ENCODE results near the gene TMEM204.
A peak's percentile ranks its signal among the peaks of the same experiment; 100 is the strongest.

TMEM204 gene

DNA sequence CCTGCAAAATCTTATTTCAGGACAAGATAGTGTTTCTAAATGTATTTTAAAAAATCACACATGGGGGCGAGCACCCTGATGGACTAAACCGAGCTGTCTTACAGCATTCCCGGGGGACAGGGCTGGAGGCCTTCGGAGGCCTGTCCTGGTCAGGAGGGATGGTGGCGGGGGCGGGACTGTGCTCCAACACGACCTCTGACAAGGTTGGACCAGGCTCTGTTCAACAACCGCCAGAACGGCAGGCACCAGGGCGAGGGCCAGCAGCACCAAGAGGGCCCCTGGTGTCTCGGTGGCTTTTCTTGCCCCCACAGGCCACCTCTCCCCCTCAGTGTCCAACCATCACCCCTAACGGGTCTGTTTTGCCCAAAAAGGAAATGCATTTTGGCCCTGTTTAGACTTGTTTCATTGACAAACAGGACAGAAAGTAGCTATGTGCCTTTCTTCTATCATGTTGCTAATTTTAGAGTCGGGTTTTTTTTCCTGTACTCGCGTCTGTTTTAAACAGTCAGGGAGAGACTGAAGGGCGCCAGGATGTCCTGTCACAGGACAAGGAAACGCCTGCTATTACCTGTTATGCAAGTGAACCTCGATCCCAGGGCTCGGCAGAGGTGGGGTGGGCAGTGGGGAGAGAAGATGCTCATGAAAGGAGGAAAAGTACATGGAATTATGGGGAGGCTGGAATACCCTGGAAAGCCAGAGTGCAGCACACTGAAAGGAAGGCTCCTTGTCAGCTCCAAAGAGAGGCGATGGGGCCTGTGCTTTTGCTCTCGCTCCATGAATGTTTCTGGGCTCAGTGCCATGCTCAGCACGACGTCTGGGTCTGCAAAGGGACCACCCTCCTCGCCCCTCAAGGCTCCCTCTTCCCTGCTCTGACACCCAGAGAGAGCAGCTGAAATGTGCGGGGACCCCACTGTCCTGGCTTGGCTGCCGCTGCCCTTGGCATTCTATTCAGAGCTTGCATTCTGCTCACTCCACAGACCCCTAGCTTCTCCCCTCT is 11.9 kb downstream of the TMEM204 start:
- H3K9me3 Mint-ChIP-seq = no peaks in the 10 kb centered on the region
- DNase-seq (ENCODE audit: low spot score) = no peak
- peaks cover 49% of the 10 kb centered on the region for H3K36me3 Mint-ChIP-seq (ENCODE audit: low read depth)
- H3K27ac Mint-ChIP-seq = peak overlapping the region; percentile 20
- H3K4me3 Mint-ChIP-seq = peak overlapping the region; percentile 18
- no peaks in the 10 kb centered on the region for H3K27me3 Mint-ChIP-seq (ENCODE audit: low read depth)
- H3K4me1 Mint-ChIP-seq (ENCODE audit: low read depth) = peaks cover 31% of the 10 kb centered on the region

DNA sequence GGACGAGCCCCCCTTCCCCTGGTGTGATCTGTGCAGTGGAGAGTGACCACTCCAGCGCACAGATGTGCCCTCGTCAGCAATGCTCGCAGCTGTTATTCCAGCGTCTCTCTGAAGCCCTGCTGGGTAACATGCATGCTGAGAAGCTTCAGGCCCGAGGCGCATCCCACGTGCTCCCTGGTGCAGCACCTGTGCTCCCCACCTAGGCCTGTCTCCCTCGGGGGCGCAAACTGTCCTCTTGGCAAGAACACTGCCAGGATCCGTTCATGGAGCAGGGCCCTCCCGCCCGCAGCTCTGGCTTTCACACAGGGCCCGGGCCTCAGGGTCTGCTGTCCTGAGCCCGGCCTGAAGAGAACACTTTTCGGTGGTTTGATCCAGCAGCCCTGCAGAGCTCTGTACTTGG is 13.0 kb downstream of the TMEM204 start:
- H3K36me3 Mint-ChIP-seq (ENCODE audit: low read depth) = peaks cover 45% of the 10 kb centered on the region
- H3K9me3 Mint-ChIP-seq = no peaks in the 10 kb centered on the region
- no peaks in the 10 kb centered on the region for H3K27me3 Mint-ChIP-seq (ENCODE audit: low read depth)
- H3K4me1 Mint-ChIP-seq (ENCODE audit: low read depth) = peaks cover 26% of the 10 kb centered on the region
- no peak overlapping the region for H3K4me3 Mint-ChIP-seq
- no peak for DNase-seq (ENCODE audit: low spot score)
- H3K27ac Mint-ChIP-seq = no peak overlapping the region

DNA sequence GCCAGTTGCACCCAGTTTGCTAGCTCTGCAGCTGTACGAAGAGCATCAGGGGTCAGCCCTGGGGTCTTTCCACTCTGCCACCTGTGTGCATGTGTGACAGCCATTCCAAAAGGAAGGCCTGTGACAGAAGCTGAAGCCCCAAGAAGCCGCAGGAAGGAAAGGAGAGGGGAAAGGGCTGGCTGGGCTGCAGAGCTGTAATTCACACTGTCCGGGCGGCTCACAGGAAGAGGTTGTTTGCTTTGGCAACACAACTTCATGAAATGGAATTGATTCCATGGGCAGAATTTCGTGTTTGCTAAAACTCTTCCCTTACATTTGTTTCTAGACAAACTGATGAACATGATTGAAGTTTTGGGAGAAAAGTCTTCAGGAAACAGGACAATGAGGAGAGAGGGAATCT is 14.8 kb downstream of the TMEM204 start:
- H3K36me3 Mint-ChIP-seq (ENCODE audit: low read depth) = peaks cover 52% of the 10 kb centered on the region
- H3K27ac Mint-ChIP-seq = no peak overlapping the region
- no peak overlapping the region for H3K4me3 Mint-ChIP-seq
- peaks cover 16% of the 10 kb centered on the region for H3K4me1 Mint-ChIP-seq (ENCODE audit: low read depth)
- no peak for DNase-seq (ENCODE audit: low spot score)
- H3K9me3 Mint-ChIP-seq = no peaks in the 10 kb centered on the region
- H3K27me3 Mint-ChIP-seq (ENCODE audit: low read depth) = no peaks in the 10 kb centered on the region

DNA sequence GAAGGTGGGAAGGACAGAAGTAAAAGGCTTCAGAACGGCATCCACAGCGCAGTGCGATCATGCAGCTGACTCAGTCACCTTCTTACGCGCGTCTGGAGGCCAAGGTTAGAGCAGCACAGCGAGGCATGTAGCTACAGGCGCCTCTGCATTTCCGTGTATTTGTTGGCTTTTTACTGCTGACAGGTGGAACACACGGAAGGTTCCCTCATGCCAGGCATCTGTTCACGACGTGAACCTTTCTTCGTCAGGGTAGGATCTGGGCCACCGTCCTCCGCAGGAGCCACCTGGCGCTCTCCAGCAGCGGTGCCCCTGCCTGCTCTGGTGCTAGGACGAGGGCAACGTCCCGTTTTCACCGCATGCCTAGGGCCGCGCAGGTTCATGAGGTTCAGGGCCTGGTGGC is 15.3 kb downstream of the TMEM204 start:
- DNase-seq (ENCODE audit: low spot score) = no peak
- H3K4me1 Mint-ChIP-seq (ENCODE audit: low read depth) = peaks cover 11% of the 10 kb centered on the region
- H3K27ac Mint-ChIP-seq = no peak overlapping the region
- peaks cover 49% of the 10 kb centered on the region for H3K36me3 Mint-ChIP-seq (ENCODE audit: low read depth)
- H3K9me3 Mint-ChIP-seq = no peaks in the 10 kb centered on the region
- H3K27me3 Mint-ChIP-seq (ENCODE audit: low read depth) = no peaks in the 10 kb centered on the region
- H3K4me3 Mint-ChIP-seq = no peak overlapping the region

DNA sequence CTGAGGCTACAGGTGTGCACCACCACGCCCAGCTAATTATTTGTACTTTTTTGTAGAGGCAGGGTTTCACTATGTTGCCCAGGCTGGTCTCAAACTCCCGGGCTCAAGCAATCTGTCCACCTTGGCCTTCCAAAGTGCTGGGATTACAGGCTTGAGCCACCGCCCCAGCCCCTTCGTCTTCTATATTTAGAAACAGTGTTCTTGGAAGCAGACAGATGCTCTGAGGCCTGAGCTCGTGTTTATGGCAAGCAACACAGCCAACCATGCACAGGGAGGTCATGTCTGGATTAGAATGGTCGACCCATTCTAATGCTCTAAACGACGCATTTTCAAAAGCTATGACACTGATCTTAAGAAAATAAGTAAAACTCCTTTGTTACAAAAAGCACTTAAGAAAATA is 16.6 kb downstream of the TMEM204 start:
- DNase-seq (ENCODE audit: low spot score) = no peak
- H3K27ac Mint-ChIP-seq = no peak overlapping the region
- H3K27me3 Mint-ChIP-seq (ENCODE audit: low read depth) = no peaks in the 10 kb centered on the region
- H3K36me3 Mint-ChIP-seq (ENCODE audit: low read depth) = peaks cover 50% of the 10 kb centered on the region
- H3K4me3 Mint-ChIP-seq = no peak overlapping the region
- peaks cover 10% of the 10 kb centered on the region for H3K4me1 Mint-ChIP-seq (ENCODE audit: low read depth)
- no peaks in the 10 kb centered on the region for H3K9me3 Mint-ChIP-seq

DNA sequence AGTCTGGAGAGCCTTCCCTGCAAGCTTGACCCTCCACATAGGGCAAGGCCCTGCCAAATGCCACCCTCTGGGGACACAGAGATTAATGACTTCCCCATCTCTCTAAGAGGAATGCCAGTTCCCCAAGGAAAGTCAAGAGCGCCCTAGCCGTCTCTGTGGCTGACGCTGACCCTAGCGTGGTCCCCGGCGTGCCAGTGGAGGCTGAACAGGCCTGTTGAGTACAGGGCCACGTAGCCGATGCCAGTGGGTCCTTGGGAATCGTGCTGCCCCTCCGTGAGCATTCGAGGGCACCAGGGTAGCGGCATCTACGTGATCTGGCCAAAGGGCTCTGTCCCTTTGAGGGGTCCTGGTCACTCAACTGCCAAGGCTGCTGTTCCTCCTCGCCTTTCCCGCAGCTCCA is 17.2 kb downstream of the TMEM204 start:
- H3K36me3 Mint-ChIP-seq (ENCODE audit: low read depth) = peaks cover 51% of the 10 kb centered on the region

DNA sequence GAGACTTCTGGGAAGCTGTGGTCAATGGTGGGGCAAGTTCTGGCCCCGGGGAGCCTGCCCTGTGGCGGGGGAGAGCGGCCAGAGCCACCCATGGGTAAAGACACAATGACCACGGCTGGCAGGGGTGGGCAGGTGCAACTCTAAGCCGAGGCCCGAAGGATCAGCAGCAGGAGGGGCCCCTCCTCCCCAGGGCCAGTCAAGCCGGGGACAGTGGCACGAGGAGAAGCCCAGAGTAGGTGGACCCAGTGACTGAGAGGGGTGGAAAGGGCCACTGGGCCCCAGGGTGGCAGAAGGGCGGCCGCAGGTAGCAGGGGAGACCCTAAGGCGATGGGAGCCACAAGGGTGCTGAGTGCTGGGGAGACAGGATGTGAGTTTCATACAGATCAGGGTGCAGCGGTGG is 17.7 kb downstream of the TMEM204 start:
- DNase-seq (ENCODE audit: low spot score) = no peak
- Mint-ChIP-seq H3K9me3 (no peaks in the 10 kb centered on the region), H3K4me1 (ENCODE audit: low read depth) (peaks cover 2% of the 10 kb centered on the region), H3K36me3 (ENCODE audit: low read depth) (peaks cover 51% of the 10 kb centered on the region), H3K4me3 (no peak overlapping the region), H3K27me3 (ENCODE audit: low read depth) (no peaks in the 10 kb centered on the region), H3K27ac (no peak overlapping the region)

More for the DNA sequence above, 17.2 kb downstream of the TMEM204 start:
- DNase-seq (ENCODE audit: low spot score) = no peak
- no peaks in the 10 kb centered on the region for H3K27me3 Mint-ChIP-seq (ENCODE audit: low read depth)
- H3K4me3 Mint-ChIP-seq = no peak overlapping the region
- H3K4me1 Mint-ChIP-seq (ENCODE audit: low read depth) = peaks cover 4% of the 10 kb centered on the region
- H3K27ac Mint-ChIP-seq = no peak overlapping the region
- H3K9me3 Mint-ChIP-seq = no peaks in the 10 kb centered on the region

DNA sequence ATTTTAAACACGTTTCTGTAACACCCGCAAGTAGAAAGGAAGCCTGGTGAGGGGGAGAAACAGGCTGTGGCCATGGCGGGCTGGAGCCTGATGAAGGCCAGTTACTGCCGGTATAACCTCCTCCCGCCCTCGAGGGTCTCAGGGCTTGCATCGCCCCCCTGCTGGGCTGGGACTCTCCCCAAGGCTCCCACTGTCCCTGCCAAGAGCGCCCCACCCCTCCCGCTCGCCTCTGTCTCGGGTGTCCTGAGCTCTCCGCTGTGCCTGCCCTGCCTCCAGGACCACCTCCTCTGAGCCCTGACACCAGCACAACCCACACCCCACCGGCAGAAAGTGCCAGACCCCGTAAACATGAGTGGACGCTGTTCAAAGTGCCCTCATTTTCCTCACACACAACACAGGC is 18.7 kb downstream of the TMEM204 start:
- no peak for DNase-seq (ENCODE audit: low spot score)
- H3K4me1 Mint-ChIP-seq (ENCODE audit: low read depth) = peaks cover 2% of the 10 kb centered on the region
- H3K27me3 Mint-ChIP-seq (ENCODE audit: low read depth) = no peaks in the 10 kb centered on the region
- no peak overlapping the region for H3K27ac Mint-ChIP-seq
- no peak overlapping the region for H3K4me3 Mint-ChIP-seq
- no peaks in the 10 kb centered on the region for H3K9me3 Mint-ChIP-seq
- peaks cover 43% of the 10 kb centered on the region for H3K36me3 Mint-ChIP-seq (ENCODE audit: low read depth)

DNA sequence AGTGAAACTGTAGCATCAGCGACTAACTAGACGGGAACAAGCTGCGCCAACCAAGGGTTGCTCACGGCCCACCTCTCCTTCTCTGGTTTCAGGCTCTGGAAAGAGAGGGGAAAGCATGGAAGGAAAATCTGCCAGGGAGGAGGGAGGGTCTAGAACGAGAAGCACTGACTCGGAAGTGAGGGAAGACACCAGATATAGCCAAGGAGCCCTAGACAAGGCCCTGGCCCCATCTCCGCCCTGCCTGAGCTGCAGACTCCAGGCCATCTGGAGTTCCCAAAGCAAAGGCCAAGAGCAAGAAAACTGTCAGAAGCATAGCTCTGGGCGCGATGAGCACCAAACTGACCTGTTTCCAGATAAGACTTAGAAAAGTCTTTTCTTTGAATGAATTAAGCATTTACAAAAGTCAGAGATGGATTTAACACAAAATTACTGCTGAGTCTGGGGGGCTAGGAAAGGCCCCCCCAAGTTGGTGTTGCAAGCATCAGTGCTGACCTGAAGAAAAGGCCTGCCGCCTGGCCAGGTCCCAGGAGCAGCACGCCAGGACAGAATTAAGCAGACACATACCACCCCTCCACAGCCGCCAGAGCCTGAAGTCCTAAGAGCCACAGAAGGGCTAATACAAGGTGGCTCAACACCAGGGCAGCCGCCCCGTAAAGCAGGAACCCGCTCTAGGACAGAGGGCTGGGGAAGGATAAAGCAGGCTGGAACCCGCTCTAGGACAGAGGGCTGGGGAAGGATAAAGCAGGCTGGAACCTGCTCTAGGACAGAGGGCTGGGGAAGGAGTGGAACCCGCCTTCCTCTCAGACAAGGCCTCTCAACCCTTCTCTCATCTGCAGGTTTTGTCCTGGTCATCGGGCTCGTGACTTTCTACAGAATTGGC is 20.7 kb downstream of the TMEM204 start:
- peaks cover 36% of the 10 kb centered on the region for H3K36me3 Mint-ChIP-seq (ENCODE audit: low read depth)
- H3K4me3 Mint-ChIP-seq = no peak overlapping the region
- no peaks in the 10 kb centered on the region for H3K9me3 Mint-ChIP-seq
- no peak overlapping the region for H3K27ac Mint-ChIP-seq
- peaks cover 4% of the 10 kb centered on the region for H3K4me1 Mint-ChIP-seq (ENCODE audit: low read depth)
- H3K27me3 Mint-ChIP-seq (ENCODE audit: low read depth) = no peaks in the 10 kb centered on the region
- no peak for DNase-seq (ENCODE audit: low spot score)

DNA sequence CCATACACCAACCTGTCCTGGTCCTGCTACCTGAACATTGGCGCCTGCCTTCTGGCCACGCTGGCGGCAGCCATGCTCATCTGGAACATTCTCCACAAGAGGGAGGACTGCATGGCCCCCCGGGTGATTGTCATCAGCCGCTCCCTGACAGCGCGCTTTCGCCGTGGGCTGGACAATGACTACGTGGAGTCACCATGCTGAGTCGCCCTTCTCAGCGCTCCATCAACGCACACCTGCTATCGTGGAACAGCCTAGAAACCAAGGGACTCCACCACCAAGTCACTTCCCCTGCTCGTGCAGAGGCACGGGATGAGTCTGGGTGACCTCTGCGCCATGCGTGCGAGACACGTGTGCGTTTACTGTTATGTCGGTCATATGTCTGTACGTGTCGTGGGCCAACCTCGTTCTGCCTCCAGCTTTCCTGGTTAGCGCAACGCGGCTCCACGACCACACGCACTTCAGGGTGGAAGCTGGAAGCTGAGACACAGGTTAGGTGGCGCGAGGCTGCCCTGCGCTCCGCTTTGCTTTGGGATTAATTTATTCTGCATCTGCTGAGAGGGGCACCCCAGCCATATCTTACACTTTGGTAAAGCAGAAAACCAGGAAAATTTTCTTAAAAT is 21.5 kb downstream of the TMEM204 start:
- H3K27me3 Mint-ChIP-seq (ENCODE audit: low read depth) = no peaks in the 10 kb centered on the region
- no peak overlapping the region for H3K27ac Mint-ChIP-seq
- DNase-seq (ENCODE audit: low spot score) = no peak
- no peak overlapping the region for H3K4me3 Mint-ChIP-seq
- peaks cover 36% of the 10 kb centered on the region for H3K36me3 Mint-ChIP-seq (ENCODE audit: low read depth)
- H3K4me1 Mint-ChIP-seq (ENCODE audit: low read depth) = peaks cover 11% of the 10 kb centered on the region
- no peaks in the 10 kb centered on the region for H3K9me3 Mint-ChIP-seq

DNA sequence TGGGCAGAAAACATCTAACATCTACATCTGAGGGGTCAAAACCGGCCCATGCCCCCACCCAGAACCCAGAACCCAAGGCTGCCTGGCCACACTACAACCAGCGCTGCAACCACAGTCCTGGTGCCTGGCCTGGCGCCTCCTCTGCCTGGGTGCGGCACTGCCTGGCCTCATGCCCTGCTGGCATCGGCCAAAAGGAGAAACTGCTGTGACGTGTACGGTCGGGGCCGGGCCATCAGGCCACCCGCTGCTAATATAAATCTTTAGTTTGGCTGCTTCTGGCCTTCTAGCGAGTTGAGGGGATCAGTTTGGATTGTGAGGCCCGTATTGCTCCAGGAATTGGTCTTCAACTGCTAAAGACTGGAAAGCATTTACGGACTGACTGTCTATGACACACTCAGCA is 22.8 kb downstream of the TMEM204 start:
- Mint-ChIP-seq H3K9me3 (no peaks in the 10 kb centered on the region), H3K36me3 (ENCODE audit: low read depth) (peaks cover 33% of the 10 kb centered on the region), H3K27me3 (ENCODE audit: low read depth) (no peaks in the 10 kb centered on the region), H3K27ac (no peak overlapping the region), H3K4me1 (ENCODE audit: low read depth) (peaks cover 14% of the 10 kb centered on the region), H3K4me3 (no peak overlapping the region)
- DNase-seq (ENCODE audit: low spot score) = no peak

DNA sequence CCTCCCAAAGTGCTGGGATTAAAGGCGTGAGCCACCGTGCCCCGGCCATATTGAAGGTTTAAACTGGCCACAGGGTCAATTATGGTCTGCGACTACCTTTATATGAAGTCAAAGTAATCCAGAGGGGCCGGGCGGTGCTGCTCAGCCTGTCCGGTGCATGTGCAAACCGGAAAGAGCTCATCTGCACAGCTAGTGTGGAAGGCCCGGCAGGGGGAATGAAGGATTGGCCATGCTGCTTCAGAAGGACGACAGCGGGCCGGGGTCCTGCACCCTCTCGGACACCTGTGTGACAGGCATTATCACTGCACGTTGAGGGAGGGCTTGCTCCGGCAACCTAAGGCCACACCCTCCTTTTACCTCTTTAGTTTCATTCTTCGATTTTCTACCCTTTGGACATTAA is 23.6 kb downstream of the TMEM204 start:
- peaks cover 14% of the 10 kb centered on the region for H3K4me1 Mint-ChIP-seq (ENCODE audit: low read depth)
- no peak for DNase-seq (ENCODE audit: low spot score)
- H3K4me3 Mint-ChIP-seq = no peak overlapping the region
- H3K36me3 Mint-ChIP-seq (ENCODE audit: low read depth) = peaks cover 30% of the 10 kb centered on the region
- no peaks in the 10 kb centered on the region for H3K9me3 Mint-ChIP-seq
- H3K27ac Mint-ChIP-seq = no peak overlapping the region
- H3K27me3 Mint-ChIP-seq (ENCODE audit: low read depth) = no peaks in the 10 kb centered on the region

DNA sequence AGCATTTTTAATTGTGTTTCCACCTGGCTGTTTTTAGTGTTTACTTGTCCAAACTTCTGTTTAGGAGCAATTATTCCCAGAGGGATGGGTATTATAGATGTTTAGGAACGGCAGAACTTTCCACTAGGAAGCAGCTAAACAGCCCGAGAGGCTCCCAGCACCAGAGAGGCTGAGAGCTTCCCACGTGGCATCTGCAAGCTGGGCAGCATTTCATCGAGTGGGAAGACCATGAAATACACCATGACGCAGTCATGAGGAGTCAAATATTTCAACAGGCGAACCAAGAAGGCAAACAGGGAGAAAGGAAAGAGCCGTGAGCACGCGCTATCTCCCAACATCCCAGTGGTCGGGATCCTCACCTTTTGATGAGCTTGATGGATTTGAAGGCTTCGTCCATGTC is 24.1 kb downstream of the TMEM204 start:
- DNase-seq (ENCODE audit: low spot score) = no peak
- H3K9me3 Mint-ChIP-seq = no peaks in the 10 kb centered on the region
- H3K27me3 Mint-ChIP-seq (ENCODE audit: low read depth) = no peaks in the 10 kb centered on the region
- H3K4me3 Mint-ChIP-seq = no peak overlapping the region
- peaks cover 14% of the 10 kb centered on the region for H3K4me1 Mint-ChIP-seq (ENCODE audit: low read depth)
- H3K27ac Mint-ChIP-seq = no peak overlapping the region
- H3K36me3 Mint-ChIP-seq (ENCODE audit: low read depth) = peaks cover 26% of the 10 kb centered on the region
